T47D (cell line): ENCODE measurements around the gene KRTAP5-4.
A peak's percentile ranks its signal among the peaks of the same experiment; 100 is the strongest.
"Not testable (repeated sequence)": the region's sequence is repeated elsewhere in the genome, so short reads cannot be mapped to it uniquely, and the experiment has no call there.

Experiments used
- DNase-seq, 2 experiments: peaks; one replicate each; pipeline versions ENCODE4 v3.0.0 to v3.0.0-alpha.2; 2011 to 2012; ENCODE audit warnings: low read depth in 1 of 2, low spot score in 1 of 2
- JUND ChIP-seq: IDR thresholded peaks from 2 replicates; pipeline ENCODE4 v1.6.1; 2012; ENCODE audit warnings: low read depth
- in situ Hi-C: cut with HindIII; loops from 2 replicates; pipeline ENCODE4 v1.10.0; 2016; ENCODE audit warnings: low sequenced_read_pairs, low pct_unique_long_range_greater_than_20kb

Gene KRTAP5-4

DNA sequence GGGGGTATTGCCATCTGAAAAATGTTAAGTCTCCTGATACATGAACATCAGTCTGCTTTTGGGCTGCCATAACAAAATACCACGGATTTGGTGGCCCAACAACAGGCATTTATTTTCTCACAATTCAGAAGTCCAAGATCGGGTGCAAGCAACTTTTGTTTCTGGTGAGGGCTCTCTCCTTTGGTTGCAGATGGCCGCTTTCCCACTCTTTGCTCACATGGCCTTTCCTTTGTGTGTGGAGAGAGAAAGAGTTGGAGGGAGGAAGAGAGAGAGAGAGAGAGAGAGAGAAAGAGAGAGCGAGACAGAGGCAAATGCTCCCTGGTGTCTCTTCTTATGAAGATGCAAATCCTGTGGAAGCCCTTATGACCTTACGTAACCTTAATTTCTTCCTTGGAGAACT lies 21.3 kb downstream of the KRTAP5-4 start:
- DNase-seq: no peak
- no peak for TF ChIP-seq JUND
- in situ Hi-C loops: no loop called here

DNA sequence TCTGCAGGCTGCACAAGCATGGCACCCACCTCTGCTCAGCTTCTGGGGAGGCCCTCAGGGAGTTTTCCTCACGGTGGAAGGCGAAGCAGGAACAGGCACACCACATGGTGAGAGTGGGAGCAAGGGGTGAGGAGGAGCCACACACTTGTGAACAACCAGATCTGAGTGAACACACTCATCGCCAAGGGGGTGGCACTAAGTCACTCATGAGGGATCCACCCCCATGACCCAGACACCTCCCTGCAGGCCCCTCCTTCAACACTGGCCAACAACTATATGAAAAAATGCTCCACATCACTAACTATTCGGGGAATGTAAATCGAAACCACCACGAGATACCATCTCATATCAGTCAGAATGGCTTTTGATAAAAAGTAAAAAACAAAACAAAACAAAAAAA lies 23.1 kb downstream of the KRTAP5-4 start:
- no peak for TF ChIP-seq JUND
- in situ Hi-C loops: no loop called here
- DNase-seq: no peak

DNA sequence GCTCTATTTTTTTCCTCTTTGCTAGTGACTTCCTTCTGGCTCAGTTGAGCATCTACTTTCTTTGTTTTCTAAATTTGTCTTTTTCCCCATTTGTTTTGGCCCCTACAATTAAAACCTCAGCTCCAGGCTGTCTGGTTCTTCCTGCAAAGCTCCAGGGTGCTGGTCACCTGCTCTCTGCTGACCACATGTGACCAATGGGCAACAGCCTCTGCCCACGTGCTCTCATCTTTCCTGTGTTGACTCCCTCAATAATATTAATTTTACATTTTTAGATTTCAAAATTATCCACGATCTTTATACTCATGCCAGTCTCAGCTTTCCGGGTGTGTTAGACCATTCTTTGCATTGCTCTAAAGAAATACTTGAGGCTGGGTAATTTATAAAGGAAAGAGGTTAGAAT lies 23.5 kb downstream of the KRTAP5-4 start:
- in situ Hi-C loops, DNase-seq: not testable (repeated sequence)

DNA sequence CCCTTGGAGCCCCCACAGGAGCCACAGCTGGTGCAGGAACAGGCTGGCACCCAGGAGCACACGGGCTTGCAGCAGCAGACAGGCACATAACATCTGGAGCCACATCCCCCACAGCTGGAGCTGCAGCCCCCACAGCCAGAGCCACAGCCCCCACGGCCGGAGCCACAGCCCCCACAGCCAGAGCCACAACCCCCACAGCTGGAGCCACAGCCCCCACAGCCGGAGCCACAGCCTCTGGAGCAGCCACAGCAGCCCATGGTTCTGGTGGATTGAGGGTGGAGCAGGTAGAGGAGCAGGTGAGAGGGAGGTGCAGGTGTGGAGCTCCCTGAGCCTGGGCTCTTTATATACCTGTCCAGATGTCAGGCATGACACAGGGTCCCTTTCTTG lies 24.0 kb downstream of the KRTAP5-4 start, which contains the start of gene KRTAP5-2:
Gene KRTAP5-2 (minus strand): TSS at position 301 of the 387 bp plus-strand sequence. CDS start 44 bp downstream, at position 257.
- no peak for TF ChIP-seq JUND
- in situ Hi-C loops: no loop called here
- no peak for DNase-seq

DNA sequence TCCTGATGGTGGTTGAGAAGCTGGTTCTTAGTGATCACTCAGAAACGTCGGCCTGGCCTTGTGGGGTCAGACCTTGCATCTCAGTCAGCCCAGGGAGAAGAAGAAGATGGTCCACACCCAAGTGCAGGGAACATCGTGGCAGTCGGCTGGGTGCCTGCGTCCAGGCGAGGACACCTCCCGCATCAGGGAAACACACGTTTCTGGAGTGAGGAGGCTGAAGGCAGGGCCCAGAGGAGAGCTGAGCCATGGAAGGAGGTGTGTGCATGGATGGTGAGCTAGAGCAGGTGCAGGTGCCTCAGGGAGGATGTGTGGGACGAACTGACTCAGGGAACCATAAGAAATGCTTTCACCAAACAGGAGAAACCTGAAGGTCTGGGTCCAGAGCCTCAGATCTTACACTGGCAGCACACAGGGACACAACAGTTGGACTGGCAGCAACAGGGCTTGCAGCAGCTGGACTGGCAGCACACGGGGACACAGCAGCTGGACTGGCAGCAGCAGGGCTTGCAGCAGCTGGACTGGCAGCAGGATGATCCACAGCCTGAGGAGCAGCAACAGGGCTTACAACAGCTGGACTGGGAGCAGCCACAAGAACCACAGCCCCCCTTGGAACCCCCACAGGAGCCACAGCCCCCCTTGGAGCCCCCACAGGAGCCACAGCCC lies 24.5 kb downstream of the KRTAP5-4 start:
- in situ Hi-C loops: no loop called here
- peak in 1 of 2 experiments; percentile 72 for DNase-seq
- TF ChIP-seq JUND: no peak

DNA sequence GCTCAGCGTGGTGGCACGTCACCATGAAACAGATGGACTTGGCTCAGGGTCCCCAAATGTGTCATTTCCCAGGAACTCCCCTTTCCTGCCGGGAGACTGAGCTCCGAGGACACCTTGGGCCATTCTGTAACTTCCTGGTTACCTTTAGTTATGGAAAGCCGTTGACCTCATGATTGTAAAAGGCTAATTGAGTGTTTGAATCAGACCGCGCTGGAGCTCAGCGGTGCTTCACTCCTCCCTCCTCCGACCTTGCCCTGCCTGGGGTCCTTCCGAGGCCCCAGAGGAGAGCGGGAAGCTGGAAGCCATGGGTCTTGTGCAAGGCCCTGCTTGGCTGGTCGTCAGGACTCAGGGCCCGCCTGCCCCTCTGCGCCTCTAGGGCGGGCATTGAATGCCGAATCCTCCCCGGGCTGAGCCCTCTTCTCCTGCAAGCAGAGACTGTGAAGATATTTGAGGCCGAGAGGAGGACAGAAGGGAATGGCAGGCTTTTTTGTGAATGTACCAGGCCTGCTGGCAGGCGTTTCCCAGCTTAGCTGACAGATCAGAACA lies 25.3 kb downstream of the KRTAP5-4 start:
- in situ Hi-C loops, DNase-seq: not testable (repeated sequence)

DNA sequence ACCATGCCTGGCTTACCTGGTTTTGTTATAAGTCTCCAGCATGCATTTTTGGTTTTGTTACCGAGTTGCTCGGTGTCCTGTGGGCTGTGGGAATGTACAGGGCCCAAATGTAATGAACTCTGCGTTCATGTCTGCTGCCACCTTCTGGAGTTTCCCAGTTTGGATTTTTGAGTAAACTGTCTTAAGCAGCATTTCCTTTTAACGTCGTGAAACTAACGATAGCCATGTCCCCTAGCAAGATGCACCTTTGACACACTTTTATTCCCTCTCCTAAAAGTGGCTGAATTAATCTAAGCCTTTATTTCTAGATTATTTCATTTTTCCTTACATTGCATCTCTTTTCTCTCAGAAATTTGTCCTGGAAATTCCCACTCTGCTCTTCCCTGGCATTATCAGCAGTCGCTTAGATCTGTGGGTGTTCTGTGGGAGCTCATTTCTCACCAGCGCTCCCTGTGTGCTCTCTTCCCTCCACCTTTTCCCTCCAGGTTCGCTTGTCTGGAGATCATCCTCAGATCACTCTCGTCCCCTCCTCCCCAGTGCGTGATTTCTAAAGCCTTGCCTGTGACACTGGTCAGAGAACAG lies 25.9 kb downstream of the KRTAP5-4 start:
- peak in 1 of 2 experiments; percentile 29 for DNase-seq
- in situ Hi-C loops: not testable (repeated sequence)

DNA sequence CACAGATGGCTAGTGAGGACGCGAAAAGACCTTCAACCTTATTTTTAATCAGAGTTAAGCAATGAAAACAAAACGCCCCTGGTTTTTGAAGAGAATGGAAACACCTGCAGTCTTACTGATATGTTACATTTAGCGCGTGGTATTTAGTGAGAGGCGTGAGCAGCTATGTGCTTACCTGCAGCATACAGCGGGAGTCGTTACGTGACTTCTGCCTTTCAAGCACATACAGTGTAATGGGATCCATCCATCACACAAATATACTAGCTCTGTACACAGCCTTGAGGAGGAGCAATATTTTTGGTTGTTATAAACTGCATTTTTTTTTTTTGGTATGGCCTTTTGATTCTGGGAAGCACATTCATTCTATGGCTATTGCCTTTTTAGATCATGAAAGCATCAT lies 29.3 kb downstream of the KRTAP5-4 start:
- TF ChIP-seq JUND: no peak
- in situ Hi-C loops: no loop called here
- no peak for DNase-seq

DNA sequence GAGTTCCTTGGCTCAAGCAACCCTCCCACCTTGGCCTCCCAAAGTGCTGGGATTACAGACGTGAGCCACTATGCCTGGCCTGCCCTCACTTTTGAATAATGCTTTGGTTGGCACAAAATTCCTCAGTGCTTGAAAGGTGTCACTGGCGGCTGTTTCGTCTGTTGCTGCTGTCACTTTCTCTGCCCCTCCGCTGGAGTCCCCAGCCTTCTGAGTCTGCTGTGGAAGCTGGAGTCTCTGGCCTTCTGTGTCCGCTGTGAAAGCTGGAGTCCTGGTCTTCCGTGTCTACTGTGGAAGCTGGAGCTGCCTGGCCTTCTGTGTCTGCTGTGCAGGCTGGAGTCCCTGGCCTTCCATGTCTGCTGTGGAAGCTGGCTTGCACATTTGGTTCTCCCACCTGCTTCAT lies 31.9 kb downstream of the KRTAP5-4 start:
- TF ChIP-seq JUND: no peak
- in situ Hi-C loops: no loop called here
- no peak for DNase-seq

DNA sequence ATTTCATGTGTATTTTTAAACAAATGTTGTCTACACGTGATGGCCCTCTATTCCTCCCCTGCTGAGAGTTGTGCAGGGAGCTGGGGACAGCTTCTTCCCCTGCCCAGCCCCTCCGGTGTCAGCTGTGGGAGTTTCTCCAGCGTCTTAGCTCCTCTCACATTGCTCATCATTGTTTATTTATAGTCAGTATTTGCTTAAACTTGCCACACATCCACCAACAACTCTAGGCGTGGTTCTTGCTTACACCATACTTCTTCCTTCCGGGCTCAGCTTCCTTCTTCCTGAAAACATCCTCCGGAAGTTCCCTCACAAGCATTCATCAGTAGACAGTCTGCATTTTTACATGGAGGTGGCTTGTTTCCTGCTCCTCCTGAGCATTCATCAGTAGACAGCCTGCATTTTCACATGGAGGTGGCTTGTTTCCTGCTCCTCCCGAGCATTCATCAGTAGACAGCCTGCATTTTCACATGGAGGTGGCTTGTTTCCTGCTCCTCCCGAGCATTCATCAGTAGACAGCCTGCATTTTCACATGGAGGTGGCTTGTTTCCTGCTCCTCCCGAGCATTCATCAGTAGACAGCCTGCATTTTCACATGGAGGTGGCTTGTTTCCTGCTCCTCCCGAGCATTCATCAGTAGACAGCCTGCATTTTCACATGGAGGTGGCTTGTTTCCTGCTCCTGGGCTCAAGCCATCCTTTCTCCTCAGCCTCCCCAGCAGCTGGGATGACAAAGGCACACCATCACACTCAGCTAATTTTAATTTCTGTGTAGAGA lies 32.6 kb downstream of the KRTAP5-4 start:
- in situ Hi-C loops: not testable (repeated sequence)
- peak in 1 of 2 experiments; percentile 38 for DNase-seq

DNA sequence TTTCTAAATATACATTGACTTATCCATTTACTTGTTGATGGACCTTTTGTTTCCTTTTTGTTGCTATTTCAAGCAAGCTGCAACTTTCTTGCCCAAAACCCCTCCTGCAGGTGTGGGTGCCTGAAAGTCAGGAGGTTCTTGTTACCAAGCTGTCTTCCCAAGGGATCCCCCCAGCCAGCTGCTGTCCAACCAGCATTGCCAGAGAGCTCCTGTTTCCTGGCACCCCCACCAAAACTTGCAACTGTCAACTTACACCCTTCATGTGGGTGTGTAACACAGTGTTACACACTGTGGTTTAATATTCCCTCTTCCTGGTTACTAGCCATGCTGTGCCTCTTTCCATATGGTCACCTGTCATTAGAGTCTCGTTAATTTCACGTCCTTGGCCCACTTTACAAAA lies 35.2 kb downstream of the KRTAP5-4 start:
- DNase-seq: no peak
- in situ Hi-C loops: no loop called here
- TF ChIP-seq JUND: no peak

DNA sequence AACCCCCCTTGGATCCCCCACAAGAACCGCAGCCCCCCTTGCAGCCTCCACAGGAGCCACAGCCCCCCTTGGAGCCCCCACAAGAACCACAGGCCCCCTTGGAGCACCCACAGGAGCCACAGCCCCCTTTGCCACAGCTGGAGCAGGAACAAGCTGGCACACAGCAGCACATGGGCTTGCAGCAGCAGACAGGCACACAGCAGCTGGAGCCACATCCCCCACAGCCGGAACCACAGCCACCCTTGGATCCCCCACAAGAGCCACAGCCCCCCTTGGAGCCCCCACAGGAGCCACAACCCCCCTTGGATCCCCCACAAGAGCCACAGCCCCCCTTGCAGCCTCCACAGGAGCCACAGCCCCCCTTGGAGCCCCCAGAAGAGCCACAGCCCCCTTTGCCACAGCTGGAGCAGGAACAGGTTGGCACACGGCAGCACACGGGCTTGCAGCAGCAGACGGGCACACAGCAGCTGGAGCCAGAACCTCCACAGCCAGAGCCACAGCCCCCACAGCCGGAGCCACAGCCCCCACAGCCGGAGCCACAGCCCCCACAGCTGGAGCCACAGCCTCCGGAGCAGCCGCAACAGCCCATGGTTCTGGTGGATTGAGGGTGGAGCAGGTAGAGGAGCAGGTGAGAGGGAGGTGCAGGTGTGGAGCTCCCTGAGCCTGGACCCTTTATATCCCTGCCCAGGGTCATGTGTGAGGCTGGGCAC lies 37.1 kb downstream of the KRTAP5-4 start, which contains the start of gene KRTAP5-1:
Gene KRTAP5-1 (minus strand): TSS at position 623 of the 710 bp plus-strand sequence. CDS start 34 bp downstream, at position 589.
- DNase-seq, in situ Hi-C loops: not testable (repeated sequence)

DNA sequence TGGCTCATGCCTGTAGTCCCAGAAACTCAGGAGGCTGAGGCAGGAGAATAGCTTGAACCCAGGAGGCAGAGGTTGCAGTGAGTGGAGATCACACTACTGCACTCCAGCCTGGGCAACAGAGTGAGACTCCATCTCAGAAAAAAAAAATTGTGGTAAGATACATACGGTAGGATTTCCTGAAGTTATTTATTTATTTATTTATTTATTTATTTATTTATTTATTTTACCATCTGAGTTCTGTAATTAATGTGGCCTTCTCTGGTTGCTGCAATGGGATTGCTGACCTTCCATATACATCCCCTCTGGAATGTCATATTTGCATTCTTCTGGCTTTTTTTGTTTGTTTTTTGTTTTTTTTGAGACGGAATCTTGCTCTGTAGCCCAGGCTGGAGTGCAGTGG lies 39.0 kb downstream of the KRTAP5-4 start:
- in situ Hi-C loops, DNase-seq: not testable (repeated sequence)
